KG1 (cell line): ENCODE data around the gene CIT.

ENCODE experiments used
- DNase-seq: peaks from one replicate; lab custom pipeline; 2025; lab: John Stamatoyannopoulos, UW

CIT gene

DNA sequence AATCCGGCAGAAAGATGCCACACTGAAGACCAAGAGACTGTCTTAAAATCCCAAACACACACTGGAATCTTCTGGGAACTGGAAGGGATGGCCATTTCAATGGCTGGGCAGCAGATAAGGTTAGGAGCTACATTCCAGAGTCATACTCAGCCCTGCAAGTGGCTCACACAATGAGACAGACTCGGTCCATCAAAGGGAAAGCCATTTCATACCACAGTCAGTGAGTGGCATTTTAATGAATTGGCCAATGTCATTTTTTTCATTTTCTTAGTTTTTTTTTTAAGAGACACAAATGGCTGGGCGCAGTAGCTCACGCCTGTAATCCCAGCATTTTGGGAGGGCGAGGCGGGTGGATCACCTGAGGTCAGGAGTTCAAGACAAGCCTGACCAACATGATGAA lies 17.9 kb downstream of the CIT start:
- no peak for DNase-seq

GRCh38 chr12:119857041-119857591 lies 20.0 kb downstream of the CIT start:
- DNase-seq: no peak

GRCh38 chr12:119850330-119850729 lies 26.8 kb downstream of the CIT start:
- DNase-seq: no peak

- no peak for DNase-seq
Measured at GRCh38 chr12:119843100-119843499, 34.0 kb downstream of the CIT start.

DNA sequence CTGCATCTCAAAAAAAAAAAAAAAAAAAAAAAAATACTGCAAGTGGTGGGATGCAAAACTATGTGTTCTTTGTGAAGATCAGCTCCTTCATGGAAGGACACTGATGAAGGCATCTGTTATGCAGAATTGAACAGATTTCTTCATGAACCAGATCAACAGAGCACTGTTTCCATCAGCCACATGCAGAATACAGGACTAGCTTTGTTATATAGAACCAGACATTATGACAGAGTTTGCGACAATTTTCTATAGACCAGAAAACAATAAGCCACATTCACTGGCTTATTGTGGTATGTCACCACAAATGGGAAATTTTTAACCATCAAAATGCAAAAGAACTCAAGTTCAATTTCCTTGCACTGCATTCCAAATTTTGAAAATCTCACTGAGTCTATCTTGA lies 34.7 kb downstream of the CIT start:
- no peak for DNase-seq

GRCh38 chr12:119841433-119842210 lies 35.5 kb downstream of the CIT start:
- DNase-seq: no peak

DNA sequence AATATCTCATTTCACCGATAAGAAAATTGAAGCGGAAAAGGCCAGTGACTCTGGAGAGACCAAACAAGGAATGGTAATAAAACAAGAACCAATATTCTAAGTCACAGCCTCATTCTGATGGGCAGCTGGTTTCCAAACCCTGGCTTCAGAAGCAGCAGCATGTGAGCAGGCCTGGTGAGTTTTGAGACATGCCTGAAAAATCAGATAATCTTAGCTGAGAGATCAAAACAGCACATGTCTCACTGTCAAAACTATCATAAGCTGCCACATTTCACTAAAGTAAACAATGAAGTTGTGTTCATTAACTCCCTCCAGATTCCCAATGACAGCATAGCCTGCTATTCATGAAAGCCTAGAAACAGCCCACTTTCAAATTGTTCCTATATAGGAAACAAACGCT lies 36.5 kb downstream of the CIT start:
- DNase-seq: no peak

GRCh38 chr12:119840168-119840567 lies 37.0 kb downstream of the CIT start:
- no peak for DNase-seq

GRCh38 chr12:119838826-119839600 lies 38.1 kb downstream of the CIT start:
- no peak for DNase-seq

DNA sequence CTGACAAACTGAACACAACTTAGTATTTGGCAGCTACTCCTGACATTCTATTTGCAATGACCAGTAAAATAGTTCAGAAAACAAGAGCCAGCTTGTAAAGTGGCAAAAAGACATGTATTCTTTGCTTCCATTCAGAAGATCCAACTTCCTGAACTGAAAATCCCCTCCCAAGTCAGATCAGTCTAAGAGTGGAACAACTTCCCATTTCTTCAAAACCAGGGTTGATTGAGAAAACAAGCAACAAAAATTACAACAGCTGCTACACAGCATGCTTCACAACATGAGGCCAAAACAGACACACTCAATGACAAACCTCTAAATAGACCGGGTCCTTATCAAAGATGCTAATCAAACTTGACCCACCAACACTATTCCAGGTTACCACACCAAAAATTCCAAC lies 40.3 kb downstream of the CIT start:
- DNase-seq: no peak

DNA sequence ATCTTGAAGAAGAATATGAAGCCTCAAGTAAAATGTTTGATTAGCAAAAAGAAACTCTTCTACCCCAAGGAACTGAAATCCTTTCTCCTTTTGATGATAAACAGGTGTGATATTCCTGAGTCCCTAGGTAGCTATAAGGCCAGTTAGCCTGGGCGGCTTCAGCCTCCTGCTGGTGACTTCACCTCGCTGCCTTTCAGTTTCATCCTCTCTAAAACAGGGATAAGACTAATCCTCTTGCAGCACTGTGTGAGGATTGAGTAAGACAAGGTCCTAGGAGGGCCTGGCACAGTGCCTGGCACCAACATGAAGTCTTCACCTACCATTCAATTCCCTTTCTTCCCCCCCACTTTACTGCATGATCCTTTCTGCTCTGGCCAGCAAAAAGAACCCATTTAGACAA lies 42.1 kb downstream of the CIT start:
- no peak for DNase-seq

DNA sequence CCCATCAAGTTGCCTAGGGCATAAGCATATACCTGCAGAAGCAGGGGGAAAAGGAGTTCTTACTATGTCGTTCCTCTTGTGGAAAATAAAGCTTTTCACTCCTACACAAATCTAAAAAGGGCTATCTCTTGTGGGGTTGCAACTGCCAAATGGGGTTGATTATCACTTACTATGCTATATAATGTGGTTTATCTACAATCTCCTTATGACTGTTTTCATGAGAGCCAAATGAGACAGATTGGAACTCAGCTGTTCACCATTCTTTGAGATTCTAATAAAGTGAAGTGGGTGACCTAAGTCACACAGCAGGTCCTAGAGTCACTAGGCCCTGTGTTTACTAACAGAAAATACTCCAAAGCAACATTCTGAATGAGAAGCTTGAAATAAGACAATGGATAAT lies 47.7 kb downstream of the CIT start:
- DNase-seq: no peak

GRCh38 chr12:119828300-119828699 lies 48.8 kb downstream of the CIT start:
- DNase-seq: no peak

DNA sequence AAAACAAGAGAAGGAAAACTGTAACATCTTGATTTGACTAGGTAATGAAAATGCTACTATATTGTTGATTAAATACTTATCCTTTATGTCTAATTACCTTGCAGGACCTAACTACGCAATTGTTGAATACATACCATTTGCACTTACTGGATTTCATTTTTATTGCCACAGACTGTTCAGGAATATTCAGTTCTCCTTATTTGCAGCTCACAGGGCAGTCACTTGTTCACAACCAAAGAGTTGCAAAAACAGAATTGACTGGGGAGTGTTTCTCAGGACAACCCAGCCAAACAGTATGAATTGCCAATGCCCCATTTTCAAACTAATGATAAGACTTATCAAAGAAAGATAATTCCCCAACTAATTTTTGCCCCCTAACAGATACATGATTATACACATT lies 49.4 kb downstream of the CIT start:
- DNase-seq: no peak

DNA sequence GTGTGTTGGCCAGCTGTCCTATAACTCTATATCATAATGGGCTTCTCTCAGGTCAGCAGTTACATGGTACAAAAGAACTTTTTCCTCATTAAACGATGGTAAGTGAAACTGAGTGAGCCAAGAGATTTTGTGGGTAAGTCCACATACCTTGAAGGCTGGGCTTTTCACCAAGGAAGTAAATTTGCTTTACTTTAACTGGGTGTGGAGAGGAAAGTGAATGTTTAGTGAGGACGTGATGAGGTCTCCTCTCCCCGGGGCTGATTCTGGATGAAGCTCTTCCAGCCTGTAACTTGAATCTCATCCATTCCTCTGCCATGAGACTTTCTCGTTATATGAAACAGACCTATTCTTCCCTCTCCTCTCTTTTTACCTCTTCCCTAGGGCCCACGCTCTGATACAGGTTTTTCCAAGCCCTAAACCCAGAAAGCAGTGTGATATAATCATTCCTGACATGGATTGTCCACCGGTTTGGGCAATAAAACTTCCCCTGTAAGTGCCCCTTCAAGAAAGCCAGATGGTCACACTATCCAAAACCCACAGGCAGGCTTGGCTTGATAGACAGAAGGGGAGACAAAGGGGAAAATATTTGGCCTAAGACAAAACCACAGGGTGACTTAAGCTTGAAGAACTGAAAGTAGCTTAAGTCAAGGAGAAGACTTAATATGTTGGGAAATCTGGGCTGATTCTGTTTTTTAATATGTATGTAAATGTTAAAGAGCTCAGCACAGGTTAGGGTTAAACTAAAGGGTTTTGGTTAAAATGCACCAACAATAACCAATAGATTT lies 50.3 kb downstream of the CIT start:
- DNase-seq: no peak

DNA sequence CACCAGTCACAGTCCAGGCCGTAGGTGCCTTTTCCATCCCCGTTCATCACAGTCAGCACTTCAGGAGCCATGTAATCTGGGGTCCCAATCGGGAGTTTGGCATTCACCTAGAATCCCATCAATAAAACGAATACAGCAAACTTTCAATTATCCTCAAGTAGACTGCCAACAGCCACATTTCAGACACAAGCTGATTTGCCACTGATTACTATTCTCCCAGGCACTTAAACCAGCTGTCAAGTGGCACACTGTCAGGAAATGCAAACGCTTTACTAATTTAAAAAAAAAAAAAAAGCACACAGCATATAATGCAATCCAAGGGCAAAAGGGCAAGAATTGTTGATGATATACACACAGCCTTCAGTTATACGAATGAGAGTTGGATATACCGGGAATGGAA lies 51.9 kb downstream of the CIT start:
- no peak for DNase-seq

DNA sequence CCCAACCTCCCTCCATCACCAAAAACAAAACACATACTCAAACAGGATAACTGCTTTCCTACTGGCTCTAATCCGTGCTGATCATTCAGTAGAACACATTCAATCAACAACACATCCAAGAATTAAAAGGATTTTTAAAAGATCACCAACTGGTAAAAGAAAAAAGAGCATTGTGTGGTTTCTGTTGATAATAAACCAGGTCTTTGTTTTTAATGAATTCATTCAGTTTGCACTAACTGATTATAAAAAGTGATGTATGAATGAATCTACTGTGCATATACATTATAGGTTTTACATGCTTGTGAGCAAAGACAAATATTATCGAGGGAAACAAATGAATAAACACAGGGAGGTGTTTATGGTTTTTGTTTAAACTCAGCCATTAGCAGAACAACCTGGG lies 55.1 kb downstream of the CIT start:
- no peak for DNase-seq

DNA sequence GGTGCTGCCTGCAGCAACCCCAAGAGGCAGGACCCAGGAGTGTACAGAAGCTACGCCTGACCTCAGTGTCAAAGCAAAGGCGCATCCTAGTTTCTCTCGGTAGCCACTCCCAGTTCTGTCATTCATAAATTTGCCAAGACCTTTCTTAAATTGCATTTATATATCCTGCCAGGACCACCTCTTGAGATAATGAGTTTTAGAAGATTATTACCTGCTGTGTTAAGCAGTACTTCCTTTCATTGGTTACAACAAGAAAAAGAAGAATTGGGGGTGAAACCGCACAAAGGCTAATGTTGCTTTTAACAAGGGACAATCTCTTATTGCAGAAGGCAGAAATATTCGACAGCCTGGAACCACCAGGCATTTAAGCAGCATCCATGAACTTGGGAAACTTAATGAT lies 57.8 kb downstream of the CIT start:
- no peak for DNase-seq

- DNase-seq: no peak
Measured at GRCh38 chr12:119817546-119818343, 59.4 kb downstream of the CIT start.

- DNase-seq: no peak
Measured at GRCh38 chr12:119809023-119809422, 68.1 kb downstream of the CIT start.

- no peak for DNase-seq
Measured at GRCh38 chr12:119808441-119808840, 68.7 kb downstream of the CIT start.

DNA sequence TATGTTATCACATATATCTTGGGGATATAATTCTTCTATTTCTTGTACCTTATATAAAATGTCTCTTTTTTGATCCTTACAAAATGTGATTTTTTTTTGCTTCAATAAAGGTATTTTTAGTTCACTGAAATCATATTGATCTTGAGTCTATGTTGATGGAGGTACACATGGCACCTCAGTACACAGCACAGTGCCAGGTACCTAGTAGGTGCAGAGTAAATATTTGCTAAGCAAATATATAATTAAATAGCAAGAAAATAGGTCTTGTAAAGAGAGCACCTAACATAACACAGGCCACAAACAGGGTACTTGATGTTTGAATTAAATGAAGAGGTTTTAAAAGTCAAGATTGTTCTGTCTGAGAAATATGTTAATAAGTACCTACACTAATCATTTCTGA lies 69.7 kb downstream of the CIT start:
- no peak for DNase-seq
